IPS-NIHi11 (cell line): ENCODE measurements around the gene RAB3GAP1.
"Not testable (repeated sequence)": the region's sequence is repeated elsewhere in the genome, so short reads cannot be mapped to it uniquely, and the experiment has no call there.

Experiments
- DNase-seq: peaks from one replicate; pipeline ENCODE4 v3.0.0; 2012; ENCODE audit warnings: mixed read lengths, low spot score

The RAB3GAP1 gene

GRCh38 chr2:135052042-135052876, at the start of gene RAB3GAP1:
Gene RAB3GAP1, plus strand, starts transcription at chr2:135052292. Its CDS starts 16 bp downstream, at chr2:135052308.
- peak; percentile 93 for DNase-seq

GRCh38 chr2:135002836-135003235, 49.3 kb upstream of the RAB3GAP1 start:
- DNase-seq: no peak

GRCh38 chr2:135004005-135004746, 47.9 kb upstream of the RAB3GAP1 start:
- peak; percentile 88 for DNase-seq

GRCh38 chr2:135005753-135006152, 46.3 kb upstream of the RAB3GAP1 start:
- DNase-seq: no peak

- no peak for DNase-seq
Measured at GRCh38 chr2:135009339-135009738, 42.8 kb upstream of the RAB3GAP1 start.

GRCh38 chr2:135010200-135010942, 41.7 kb upstream of the RAB3GAP1 start:
- no peak for DNase-seq

GRCh38 chr2:135011633-135012032, 40.5 kb upstream of the RAB3GAP1 start:
- DNase-seq: no peak

GRCh38 chr2:135021618-135022017, 30.5 kb upstream of the RAB3GAP1 start:
- DNase-seq: no peak

GRCh38 chr2:135022952-135023880, 28.9 kb upstream of the RAB3GAP1 start:
- no peak for DNase-seq

GRCh38 chr2:135023886-135024485, 28.1 kb upstream of the RAB3GAP1 start:
- DNase-seq: no peak

GRCh38 chr2:135029481-135030134, 22.5 kb upstream of the RAB3GAP1 start:
- no peak for DNase-seq

GRCh38 chr2:135030826-135031225, 21.3 kb upstream of the RAB3GAP1 start:
- peak; percentile 70 for DNase-seq

GRCh38 chr2:135033216-135033615, 18.9 kb upstream of the RAB3GAP1 start:
- not testable (repeated sequence) for DNase-seq

- no peak for DNase-seq
Measured at GRCh38 chr2:135037831-135038230, 14.3 kb upstream of the RAB3GAP1 start.

GRCh38 chr2:135043345-135043744, 8.7 kb upstream of the RAB3GAP1 start:
- DNase-seq: no peak

GRCh38 chr2:135047300-135047699, 4.8 kb upstream of the RAB3GAP1 start, which contains the start of gene MAP3K19:
Gene MAP3K19, minus strand, starts transcription at chr2:135047447. Its CDS starts 22,800 bp downstream, at chr2:135024647.
- no peak for DNase-seq

GRCh38 chr2:135048122-135048521, 4.0 kb upstream of the RAB3GAP1 start:
- no peak for DNase-seq

GRCh38 chr2:135050132-135050531, 2.0 kb upstream of the RAB3GAP1 start:
- no peak for DNase-seq

- DNase-seq: no peak
Measured at GRCh38 chr2:135050684-135051083, 1.4 kb upstream of the RAB3GAP1 start.

GRCh38 chr2:135052997-135053474, 944 bp downstream of the RAB3GAP1 start:
- DNase-seq: no peak
